IMR-90 (cell line): ENCODE data around the gene MELTF. TPM values are rescaled to one million over a fixed set of nuclear protein-coding genes. Genes with fewer than 3 reads are reported as not detected.

Source experiments
- ATAC-seq: fragments of 200-7000 bp; cut with Tn5 transposase; 2 replicates; pipeline ENCODE4 v1.9.1; 2020; ENCODE audit warnings: low read depth, mild to moderate bottlenecking, moderate library complexity
- BruUV-seq: library from RNA; stranded (reverse); fragments of 400-500 nt; replicated peaks from 2 replicates; lab custom pipeline; 2021; lab: Mats Ljungman, UMichigan
- CTCF ChIA-PET: fragments of 300-600 bp; formaldehyde crosslinking; extraction: SDS; loops from one replicate; lab custom pipeline; 2021; ENCODE audit warnings: antibody characterized with exemption; lab: Yijun Ruan, JAX
- POLR2A ChIA-PET: fragments of 300-600 bp; sonication (Branson Sonifier 250); formaldehyde crosslinking; loops from one replicate; lab custom pipeline; 2022; ENCODE audit warnings: antibody characterized with exemption; ENCODE audit not compliant: unreplicated experiment; lab: Charles Lee
- DNase-seq: peaks from one replicate; pipeline ENCODE4 v3.0.0; 2013
- H2AFZ ChIP-seq: replicated peaks from 2 replicates; pipeline ENCODE3; 2013; ENCODE audit warnings: low read length, mild to moderate bottlenecking; ENCODE audit not compliant: poor library complexity
- H2AK5ac ChIP-seq: 2 replicates; pipeline ENCODE4 v1.6.1; 2013; ENCODE audit warnings: low read depth, low read length, inconsistent platforms
- H2AK9ac ChIP-seq: replicated peaks from 2 replicates; pipeline ENCODE3; 2013; ENCODE audit warnings: mild to moderate bottlenecking, low read depth, low read length, moderate library complexity; ENCODE audit not compliant: poor library complexity
- H2BK120ac ChIP-seq: 2 replicates; pipeline ENCODE4 v1.6.1; 2013; ENCODE audit warnings: low read depth, low read length, inconsistent platforms
- H2BK15ac ChIP-seq: 3 replicates; pipeline ENCODE4 v1.6.1; 2013; ENCODE audit warnings: low read depth, low read length, inconsistent platforms
- H2BK20ac ChIP-seq: 2 replicates; pipeline ENCODE4 v1.6.1; 2013; ENCODE audit warnings: low read depth, mild to moderate bottlenecking, inconsistent platforms, low read length, moderate library complexity
- H2BK5ac ChIP-seq: 2 replicates; pipeline ENCODE4 v1.6.1; 2013; ENCODE audit warnings: mild to moderate bottlenecking, low read depth, low read length, inconsistent platforms; ENCODE audit not compliant: poor library complexity, severe bottlenecking
- H3K14ac ChIP-seq: replicated peaks from 2 replicates; pipeline ENCODE4 v1.6.1; 2013; ENCODE audit warnings: low read depth, low read length, inconsistent platforms
- H3K18ac ChIP-seq: 2 replicates; pipeline ENCODE4 v1.6.1; 2013; ENCODE audit warnings: low read depth, low read length, control low read depth
- H3K23ac ChIP-seq: 2 replicates; pipeline ENCODE4 v1.6.1; 2013; ENCODE audit warnings: low read depth, low read length, inconsistent platforms
- H3K27ac ChIP-seq: 2 replicates; pipeline ENCODE4 v1.5.1; 2013; ENCODE audit warnings: mild to moderate bottlenecking, control low read depth, low read length; ENCODE audit not compliant: insufficient read depth
- H3K27me3 ChIP-seq: 2 replicates; pipeline ENCODE4 v1.6.1; 2013; ENCODE audit warnings: low read length; ENCODE audit not compliant: control insufficient read depth, insufficient read depth
- H3K36me3 ChIP-seq: 2 replicates; pipeline ENCODE4 v1.6.1; 2013; ENCODE audit warnings: low read length, mixed read lengths; ENCODE audit not compliant: control insufficient read depth, insufficient read depth
- H3K4ac ChIP-seq: 2 replicates; pipeline ENCODE4 v1.6.1; 2013; ENCODE audit warnings: low read depth, low read length, inconsistent platforms
- H3K4me1 ChIP-seq: 2 replicates; pipeline ENCODE4 v1.6.1; 2013; ENCODE audit warnings: low read length, mixed read lengths; ENCODE audit not compliant: control insufficient read depth, insufficient read depth
- H3K4me2 ChIP-seq: 2 replicates; pipeline ENCODE4 v1.6.1; 2013; ENCODE audit warnings: low read depth, mild to moderate bottlenecking, control low read depth, low read length, moderate library complexity
- H3K4me3 ChIP-seq: 2 replicates; pipeline ENCODE4 v1.5.1; 2013; ENCODE audit warnings: low read depth, mild to moderate bottlenecking, control low read depth, low read length, moderate library complexity; ENCODE audit not compliant: insufficient read depth
- H3K56ac ChIP-seq: 2 replicates; pipeline ENCODE4 v1.6.1; 2013; ENCODE audit warnings: low read length, inconsistent platforms; ENCODE audit not compliant: insufficient read depth; ENCODE audit errors: extremely low read depth
- H3K79me1 ChIP-seq, 2 experiments: 2 replicates each; pipeline ENCODE4 v1.6.1; 2013; ENCODE audit warnings: low read length in 2 of 2, inconsistent platforms in 1 of 2, low read depth in 1 of 2
- H3K9ac ChIP-seq: 2 replicates; pipeline ENCODE4 v1.6.1; 2013; ENCODE audit warnings: low read depth, low read length, control low read depth
- H3K9me1 ChIP-seq: 2 replicates; pipeline ENCODE4 v1.6.1; 2013; ENCODE audit warnings: low read length, inconsistent platforms; ENCODE audit not compliant: insufficient read depth
- H3K9me3 ChIP-seq: 2 replicates; pipeline ENCODE4 v1.6.1; 2013; ENCODE audit warnings: low read length; ENCODE audit not compliant: control insufficient read depth, insufficient read depth
- H4K20me1 ChIP-seq: 2 replicates; pipeline ENCODE4 v1.6.1; 2013; ENCODE audit warnings: low read length, inconsistent platforms; ENCODE audit not compliant: insufficient read depth
- H4K5ac ChIP-seq: 2 replicates; pipeline ENCODE4 v1.6.1; 2013; ENCODE audit warnings: mild to moderate bottlenecking, low read depth, low read length, control low read depth
- H4K8ac ChIP-seq, 2 experiments: 2 replicates each; pipeline ENCODE4 v1.6.1; 2013; ENCODE audit warnings: low read depth in 2 of 2, low read length in 2 of 2, control low read depth in 1 of 2, inconsistent platforms in 1 of 2
- H4K91ac ChIP-seq: 2 replicates; pipeline ENCODE4 v1.6.1; 2013; ENCODE audit warnings: low read depth, low read length, inconsistent platforms; ENCODE audit not compliant: insufficient read depth
- BHLHE40 ChIP-seq: fragments of 150-350 bp; IDR thresholded peaks from 2 replicates; pipeline ENCODE4 v1.6.1; 2016; ENCODE audit warnings: mild to moderate bottlenecking, low read depth, low read length
- CHD1 ChIP-seq: IDR thresholded peaks from 2 replicates; pipeline ENCODE4 v1.6.1; 2012; ENCODE audit warnings: low read depth, low read length, improper control_type of control experiment
- MXI1 ChIP-seq: IDR thresholded peaks from 2 replicates; pipeline ENCODE4 v1.6.1; 2012; ENCODE audit warnings: low read depth, mild to moderate bottlenecking, low read length, moderate library complexity, borderline replicate concordance
- NFE2L2 ChIP-seq: fragments of 150-350 bp; IDR thresholded peaks from 2 replicates; pipeline ENCODE4 v1.6.1; 2016; ENCODE audit warnings: low read depth, mild to moderate bottlenecking, low read length
- POLR2A ChIP-seq: IDR thresholded peaks from 2 replicates; pipeline ENCODE4 v1.6.1; 2012; ENCODE audit warnings: mild to moderate bottlenecking, low read depth, low read length
- RCOR1 ChIP-seq: IDR thresholded peaks from 2 replicates; pipeline ENCODE4 v1.6.1; 2012; ENCODE audit warnings: mild to moderate bottlenecking, low read length, improper control_type of control experiment; ENCODE audit not compliant: insufficient replicate concordance
- SMC3 ChIP-seq: fragments of 150-350 bp; IDR thresholded peaks from 2 replicates; pipeline ENCODE4 v1.6.1; 2016; ENCODE audit warnings: low read depth, mild to moderate bottlenecking, antibody characterized with exemption, low read length, moderate library complexity
- WGBS, 2 experiments: methylation state at CpG; one replicate each; pipeline versions ENCODE4 v1.1.5 to v1.1.7; 2013; ENCODE audit warnings: missing lambda C conversion rate in 2 of 2; ENCODE audit not compliant: insufficient read length in 1 of 2; ENCODE audit errors: extremely low coverage in 2 of 2; 5-methylcytosine and 5-hydroxymethylcytosine counted together
- dilution Hi-C: fragments of 300-500 bp; cut with HindIII; formaldehyde crosslinking; loops from one replicate; pipeline ENCODE4 v1.14.3; 2018; ENCODE audit warnings: low sequenced_read_pairs; ENCODE audit not compliant: unreplicated experiment
- in situ Hi-C: fragments of 300-500 bp; cut with MboI; formaldehyde crosslinking; loops from 3 replicates; pipeline ENCODE4 v1.14.3; 2019; ENCODE audit warnings: low sequenced_read_pairs, inconsistent platforms, mixed read lengths
- intact Hi-C: fragments of 100-400 bp; cut with micrococcal nuclease; formaldehyde crosslinking; loops from 2 replicates; pipeline ENCODE4 v1.10.0; 2022
- polyA plus RNA-seq, 3 experiments: library from polyadenylated mRNA; depleted of rRNA; stranded (reverse); fragments of >200 nt; gene quantifications; 2 replicates each; pipeline ENCODE4 v1.2.3, GENCODE V29; 2012; ENCODE audit warnings: low replicate concordance in 1 of 3
- total RNA-seq: library from RNA; depleted of rRNA; stranded (reverse); fragments of >200 nt; gene quantifications from 2 replicates; pipeline ENCODE4 v1.2.3, GENCODE V29; 2012
- TF ChIP-seq, protein P1 (sequence below): fragments of 150-350 bp; IDR thresholded peaks from 2 replicates; pipeline ENCODE4 v1.6.1; 2017; ENCODE audit warnings: mild to moderate bottlenecking, antibody characterized with exemption, low read length, low read depth

MELTF gene
- total and polyA plus RNA-seq, 2 of the 4 experiments (the other 2 are of a cell fraction) = 0.18 to 0.50 TPM

DNA sequence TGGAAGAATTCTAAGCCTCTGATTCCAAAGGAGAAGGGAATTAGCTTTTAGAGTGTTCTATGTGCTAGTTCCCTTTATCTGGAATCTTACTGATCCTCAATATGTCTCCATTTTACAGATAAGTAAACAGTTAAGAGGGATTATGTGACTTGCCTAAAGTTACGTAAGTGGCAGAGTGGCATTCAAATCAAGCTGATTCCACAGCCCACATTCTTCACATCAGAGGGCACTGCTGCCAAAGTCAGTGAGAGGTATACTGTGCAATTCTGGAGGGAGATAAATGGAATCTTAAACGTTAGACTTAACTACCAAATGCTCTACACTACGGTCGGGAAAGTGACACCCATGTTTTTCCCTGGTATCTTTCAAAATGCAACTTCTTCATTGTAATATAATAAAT, 11.0 kb upstream of the MELTF start:
- no peak overlapping the region for H3K9ac ChIP-seq
- dilution Hi-C loops = no loop called here

More for the DNA sequence above, 11.0 kb upstream of the MELTF start:
- Histone ChIP-seq H2AK5ac (no peak overlapping the region), H3K27ac (no peak overlapping the region), H2AFZ (no peak overlapping the region), H3K27me3 (peaks cover 5% of the 10 kb centered on the region), H3K56ac (no peak overlapping the region), H3K4me1 (no peaks in the 10 kb centered on the region), H3K4ac (no peak overlapping the region), H2AK9ac (no peak overlapping the region), H4K5ac (no peak overlapping the region), H2BK15ac (no peak overlapping the region), H4K91ac (no peak overlapping the region), H3K9me1 (no peaks in the 10 kb centered on the region), H3K4me3 (no peak overlapping the region), H3K4me2 (no peak overlapping the region), H3K18ac (no peak overlapping the region), H3K9me3 (no peaks in the 10 kb centered on the region), H2BK20ac (no peak overlapping the region), H2BK5ac (no peak overlapping the region), H3K36me3 (peaks cover 5% of the 10 kb centered on the region), H3K79me1 (no peaks in the 10 kb centered on the region), H3K14ac (no peak overlapping the region), H3K23ac (no peak overlapping the region), H4K20me1 (no peaks in the 10 kb centered on the region), H2BK120ac (no peak overlapping the region), H4K8ac (no peak overlapping the region)
- ChIA-PET CTCF (no interaction called here), POLR2A (interaction anchor here (0.6 kb wide), 1 partner anchor 205 kb away, joined by 5 read pairs; no protein-coding TSS in a partner anchor)
- DNase-seq = no peak
- BruUV-seq = no TSS peak
- intact Hi-C loops = no loop called here
- in situ Hi-C loops = no loop called here
- WGBS, 2 experiments = no CpG with 5 or more reads among the region's 4 CpGs
- ATAC-seq = no peak
- no peak for TF ChIP-seq RCOR1
- TF ChIP-seq POLR2A = no peak
- TF ChIP-seq MXI1 = no peak
- no peak for TF ChIP-seq SMC3
- no peak for TF ChIP-seq BHLHE40
- TF ChIP-seq CHD1 = no peak
- TF ChIP-seq NFE2L2 = no peak
- TF ChIP-seq, protein P1, sequence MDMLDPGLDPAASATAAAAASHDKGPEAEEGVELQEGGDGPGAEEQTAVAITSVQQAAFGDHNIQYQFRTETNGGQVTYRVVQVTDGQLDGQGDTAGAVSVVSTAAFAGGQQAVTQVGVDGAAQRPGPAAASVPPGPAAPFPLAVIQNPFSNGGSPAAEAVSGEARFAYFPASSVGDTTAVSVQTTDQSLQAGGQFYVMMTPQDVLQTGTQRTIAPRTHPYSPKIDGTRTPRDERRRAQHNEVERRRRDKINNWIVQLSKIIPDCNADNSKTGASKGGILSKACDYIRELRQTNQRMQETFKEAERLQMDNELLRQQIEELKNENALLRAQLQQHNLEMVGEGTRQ = no peak
